ENCODE results near the gene MBLAC1. TPM values are rescaled to one million over a fixed set of nuclear protein-coding genes. Genes with fewer than 3 reads are reported as not detected.

MBLAC1 gene
- total RNA-seq, 1 experiment from 2014 or later = 5.2 TPM

DNA sequence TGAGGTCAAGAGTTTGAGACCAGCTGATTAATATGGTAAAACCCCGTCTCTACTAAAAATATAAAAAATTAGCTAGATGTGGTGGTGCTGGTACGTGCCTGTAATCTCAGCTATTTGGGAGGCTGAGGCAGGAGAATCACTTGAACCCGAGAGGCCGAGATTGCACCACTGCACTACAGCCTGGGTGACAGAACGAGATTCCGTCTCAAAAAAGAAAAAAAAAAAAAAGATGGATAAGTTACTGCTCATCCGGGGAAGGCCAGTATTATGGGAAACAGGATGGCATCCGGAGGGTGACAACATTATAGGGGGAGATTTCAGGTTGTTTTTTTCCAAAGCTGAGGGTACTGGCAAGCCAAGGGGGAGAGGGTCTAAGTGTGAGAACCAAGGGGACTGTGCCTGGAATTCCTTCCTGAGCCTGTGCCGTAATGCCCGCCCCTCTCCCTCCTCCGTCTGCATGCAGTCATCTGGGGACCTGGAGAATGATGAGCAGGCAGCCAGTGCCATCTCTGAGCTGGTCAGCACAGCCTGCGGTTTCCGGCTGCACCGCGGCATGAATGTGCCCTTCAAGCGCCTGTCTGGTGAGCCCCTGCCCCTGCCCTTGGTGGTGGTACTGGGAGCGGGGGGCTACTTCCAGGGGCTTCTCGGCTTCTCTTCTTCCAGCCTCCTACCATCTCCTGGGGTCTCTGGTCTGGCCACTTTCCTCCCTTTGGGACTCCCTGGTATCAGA lies 26.3 kb downstream of the MBLAC1 start:
- no TSS peak for BruUV-seq (replicated peaks)
- Histone ChIP-seq H3K4me3 (ENCODE audit: low read depth in 2 of 2, low read length in 2 of 2) (no peak overlapping the region), H3K36me3 (ENCODE audit: control insufficient read depth, insufficient read depth, low read length) (peaks cover 6% of the 10 kb centered on the region), H3K27me3 (ENCODE audit: control insufficient read depth, insufficient read depth, low read length) (no peaks in the 10 kb centered on the region), H3K9me3 (ENCODE audit: control insufficient read depth, insufficient read depth, low read depth, low read length) (no peaks in the 10 kb centered on the region), H3K27ac (ENCODE audit: low read length) (peak overlapping the region; percentile 24; the same call in 1 of the 2 replicates), H3K4me1 (ENCODE audit: control insufficient read depth, insufficient read depth, low read length) (peaks cover 49% of the 10 kb centered on the region)
- TF ChIP-seq SIN3A (IDR thresholded peaks at IDR 0.05; ENCODE audit: borderline replicate concordance, insufficient read depth, low read depth, low read length) (no peak), TCF7L2 (IDR thresholded peaks at IDR 0.05; ENCODE audit: low read depth, low read length) (no peak), CTCF (IDR thresholded peaks at IDR 0.05) (no peak), POLR2AphosphoS5 (IDR thresholded peaks at IDR 0.05; ENCODE audit: low read depth, low read length) (no peak; the same call in none of the 2 replicates), REST (IDR thresholded peaks at IDR 0.05; ENCODE audit: insufficient read depth in 1 of 2, low read depth in 2 of 2, low read length in 1 of 2) (no peak)
- POLR2A ChIA-PET = interaction anchor here (0.6 kb wide), 2 partner anchors 12 to 43 kb away, joined by 3 to 4 read pairs; no protein-coding TSS in a partner anchor
- CTCF ChIA-PET = no interaction called here
- in situ Hi-C loops (cut with HindIII; ENCODE audit: low pct_unique_long_range_greater_than_20kb, low sequenced_read_pairs) = no loop called here
- intact Hi-C loops (cut with micrococcal nuclease; ENCODE audit: unreplicated experiment) = no loop called here
- no peak for DNase-seq (ENCODE audit: low read depth, low spot score)
- ATAC-seq = no peak

DNA sequence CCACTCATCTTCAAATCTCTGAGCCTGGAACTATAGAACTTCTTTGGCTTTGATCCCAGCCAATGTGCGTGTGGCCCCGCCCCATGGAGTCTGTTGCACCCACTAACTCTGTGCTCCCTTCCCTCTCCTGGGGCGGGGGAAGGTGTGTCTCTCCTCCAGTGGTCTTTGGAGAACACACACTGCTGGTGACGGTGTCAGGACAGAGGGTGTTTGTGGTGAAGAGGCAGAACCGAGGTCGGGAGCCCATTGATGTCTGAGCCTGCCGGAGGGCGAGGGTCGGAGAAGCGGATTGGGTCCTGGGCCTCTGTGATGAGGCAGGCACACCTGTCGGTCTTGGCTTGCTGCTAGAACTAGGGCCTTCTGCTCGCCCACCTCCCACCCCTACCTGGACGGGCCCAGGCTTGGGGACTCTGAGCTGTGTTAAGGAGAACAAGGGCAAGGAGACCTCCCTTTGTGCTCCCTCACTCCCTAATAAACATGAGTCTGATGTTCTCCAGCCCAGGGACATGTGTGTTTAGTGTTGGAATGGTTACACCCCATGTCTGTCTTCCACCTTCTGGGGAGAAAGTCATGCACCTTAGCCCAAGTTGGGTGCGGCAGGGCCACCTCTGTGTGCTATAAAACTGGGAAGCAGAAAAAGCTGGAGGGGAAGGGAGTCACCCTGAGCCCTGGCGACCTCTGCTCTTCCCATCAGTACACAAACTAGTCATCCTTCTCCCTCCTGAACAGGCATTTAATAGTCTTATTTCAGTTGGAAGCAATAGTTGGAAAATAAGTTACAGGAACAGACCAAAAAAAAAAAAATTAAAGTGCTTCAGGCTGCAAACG lies 27.2 kb downstream of the MBLAC1 start:
- intact Hi-C loops (cut with micrococcal nuclease; ENCODE audit: unreplicated experiment) = no loop called here
- ATAC-seq (no peak), DNase-seq (ENCODE audit: low read depth, low spot score) (no peak)
- H3K36me3 ChIP-seq (ENCODE audit: control insufficient read depth, insufficient read depth, low read length) = peaks cover 6% of the 10 kb centered on the region
- no peaks in the 10 kb centered on the region for H3K27me3 ChIP-seq (ENCODE audit: control insufficient read depth, insufficient read depth, low read length)
- H3K27ac ChIP-seq (ENCODE audit: low read length) = peak overlapping the region; percentile 42; the same call in 1 of the 2 replicates
- TF ChIP-seq TCF7L2 (IDR thresholded peaks at IDR 0.05; ENCODE audit: low read depth, low read length) (peak; percentile 46; the same call in 1 of the 2 replicates), POLR2AphosphoS5 (IDR thresholded peaks at IDR 0.05; ENCODE audit: low read depth, low read length) (no peak)
- in situ Hi-C loops (cut with HindIII; ENCODE audit: low pct_unique_long_range_greater_than_20kb, low sequenced_read_pairs) = no loop called here
- CTCF ChIA-PET = no interaction called here
- POLR2A ChIA-PET = interaction anchor here (0.6 kb wide), 3 partner anchors 13 to 52 kb away, joined by 3 to 8 read pairs (median 4); partner anchors contain the start of gene AP4M1
- H3K9me3 ChIP-seq (ENCODE audit: control insufficient read depth, insufficient read depth, low read depth, low read length) = no peaks in the 10 kb centered on the region
- peaks cover 49% of the 10 kb centered on the region for H3K4me1 ChIP-seq (ENCODE audit: control insufficient read depth, insufficient read depth, low read length)
- no peak overlapping the region for H3K4me3 ChIP-seq (ENCODE audit: low read depth in 2 of 2, low read length in 2 of 2)
- BruUV-seq (replicated peaks) = no TSS peak

All from Panc1 (cell line).